ENCODE measurements around the gene ABHD16A.

GRCh38 chr6:31734247-31734820 is 31.2 kb upstream of the ABHD16A start:
- TF ChIP-seq CTCF (IDR thresholded peaks at IDR 0.05) (no peak), POLR2AphosphoS5 (IDR thresholded peaks at IDR 0.05) (no peak), POLR2A (IDR thresholded peaks at IDR 0.05) (no peak)

Measured in upper lobe of left lung (tissue), 4 donors.